ENCODE measurements around the gene NMT1.

NMT1 gene

GRCh38 chr17:45135192-45135977 lies 74.3 kb downstream of the NMT1 start, which contains the start of gene ACBD4 (continued):
- TF ChIP-seq INSM2 (tag by site-specific recombination; IDR thresholded peaks at IDR 0.05) = 0 out of 2 replicates have a peak, but pooled peaks have one; percentile 25
- peak; percentile 73; the same call in 1 of the 2 replicates for TF ChIP-seq ZBTB44 (tag by site-specific recombination; IDR thresholded peaks at IDR 0.05)
- no peak for TF ChIP-seq ZNF354C (tag by site-specific recombination; IDR thresholded peaks at IDR 0.05; ENCODE audit: borderline replicate concordance, low read depth)
- TF ChIP-seq, protein P1, sequence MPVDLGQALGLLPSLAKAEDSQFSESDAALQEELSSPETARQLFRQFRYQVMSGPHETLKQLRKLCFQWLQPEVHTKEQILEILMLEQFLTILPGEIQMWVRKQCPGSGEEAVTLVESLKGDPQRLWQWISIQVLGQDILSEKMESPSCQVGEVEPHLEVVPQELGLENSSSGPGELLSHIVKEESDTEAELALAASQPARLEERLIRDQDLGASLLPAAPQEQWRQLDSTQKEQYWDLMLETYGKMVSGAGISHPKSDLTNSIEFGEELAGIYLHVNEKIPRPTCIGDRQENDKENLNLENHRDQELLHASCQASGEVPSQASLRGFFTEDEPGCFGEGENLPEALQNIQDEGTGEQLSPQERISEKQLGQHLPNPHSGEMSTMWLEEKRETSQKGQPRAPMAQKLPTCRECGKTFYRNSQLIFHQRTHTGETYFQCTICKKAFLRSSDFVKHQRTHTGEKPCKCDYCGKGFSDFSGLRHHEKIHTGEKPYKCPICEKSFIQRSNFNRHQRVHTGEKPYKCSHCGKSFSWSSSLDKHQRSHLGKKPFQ (tag by site-specific recombination; IDR thresholded peaks at IDR 0.05) = no peak
- TF ChIP-seq ZNF184 (tag by site-specific recombination; IDR thresholded peaks at IDR 0.05) = peak; percentile 85
- peak; percentile 95 for TF ChIP-seq ZNF2 (tag by site-specific recombination; IDR thresholded peaks at IDR 0.05)
- peak; percentile 92 for TF ChIP-seq IKZF3 (tag by site-specific recombination; IDR thresholded peaks at IDR 0.05)
- TF ChIP-seq PATZ1 (tag by site-specific recombination; IDR thresholded peaks at IDR 0.05) = peak; percentile 65
- TF ChIP-seq ZBTB26 (tag by site-specific recombination; optimal IDR thresholded peaks at IDR 0.05) = peak; percentile 18
- no peak for TF ChIP-seq ZNF132 (tag by site-specific recombination; IDR thresholded peaks at IDR 0.05; ENCODE audit: borderline replicate concordance)
- peak; percentile 87 for TF ChIP-seq KLF8 (tag by site-specific recombination; IDR thresholded peaks at IDR 0.05)
- TF ChIP-seq ZNF324 (tag by site-specific recombination; IDR thresholded peaks at IDR 0.05) = peak; percentile 74; the same call in 1 of the 2 replicates
- no peak for TF ChIP-seq ZNF202 (tag by site-specific recombination; IDR thresholded peaks at IDR 0.05; ENCODE audit: borderline replicate concordance)
- peak; percentile 85 for TF ChIP-seq GLIS1 (tag by site-specific recombination; IDR thresholded peaks at IDR 0.05)
- TF ChIP-seq, protein P2, sequence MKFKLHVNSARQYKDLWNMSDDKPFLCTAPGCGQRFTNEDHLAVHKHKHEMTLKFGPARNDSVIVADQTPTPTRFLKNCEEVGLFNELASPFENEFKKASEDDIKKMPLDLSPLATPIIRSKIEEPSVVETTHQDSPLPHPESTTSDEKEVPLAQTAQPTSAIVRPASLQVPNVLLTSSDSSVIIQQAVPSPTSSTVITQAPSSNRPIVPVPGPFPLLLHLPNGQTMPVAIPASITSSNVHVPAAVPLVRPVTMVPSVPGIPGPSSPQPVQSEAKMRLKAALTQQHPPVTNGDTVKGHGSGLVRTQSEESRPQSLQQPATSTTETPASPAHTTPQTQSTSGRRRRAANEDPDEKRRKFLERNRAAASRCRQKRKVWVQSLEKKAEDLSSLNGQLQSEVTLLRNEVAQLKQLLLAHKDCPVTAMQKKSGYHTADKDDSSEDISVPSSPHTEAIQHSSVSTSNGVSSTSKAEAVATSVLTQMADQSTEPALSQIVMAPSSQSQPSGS (tag by site-specific recombination; IDR thresholded peaks at IDR 0.05; ENCODE audit: low read depth) = no peak
- TF ChIP-seq ZNF394 (tag by site-specific recombination; IDR thresholded peaks at IDR 0.05; ENCODE audit: borderline replicate concordance) = peak; percentile 66
- TF ChIP-seq SCRT2 (tag by site-specific recombination; IDR thresholded peaks at IDR 0.05) = peak; percentile 77
- TF ChIP-seq SP7 (tag by site-specific recombination; IDR thresholded peaks at IDR 0.05) = peak; percentile 70; the same call in 1 of the 2 replicates
- peak; percentile 78 for TF ChIP-seq ZIC2 (tag by site-specific recombination; IDR thresholded peaks at IDR 0.05)
- TF ChIP-seq ZNF518A (tag by site-specific recombination; conservative IDR thresholded peaks at IDR 0.05; ENCODE audit: low read depth) = no peak
- TF ChIP-seq ZNF558 (tag by site-specific recombination; IDR thresholded peaks at IDR 0.05) = peak; percentile 63; the same call in 1 of the 2 replicates
- TF ChIP-seq ZNF837 (tag by site-specific recombination; IDR thresholded peaks at IDR 0.05) = no peak
- TF ChIP-seq ZNF292 (tag by site-specific recombination; IDR thresholded peaks at IDR 0.05; ENCODE audit: borderline replicate concordance, low read depth) = no peak

All from HEK293 (cell line).